OCI-LY7 (cell line): ENCODE measurements around the gene NGF.

Experiments used
- EZH2phosphoT487 ChIP-seq: fragments of 200-600 bp; sonication (generic); IDR thresholded peaks from 2 replicates; pipeline ENCODE4 v1.6.1; 2018; ENCODE audit warnings: low read depth, borderline replicate concordance, mild to moderate bottlenecking, mixed run types, antibody characterized with exemption, low read length, moderate library complexity, mixed read lengths
- TF ChIP-seq, protein P1 (sequence below): fragments of 200-600 bp; sonication (generic); conservative IDR thresholded peaks from 2 replicates; pipeline ENCODE4 v1.5.1; 2014; ENCODE audit warnings: mild to moderate bottlenecking, antibody characterized with exemption, low read length, moderate library complexity, mixed read lengths

DNA sequence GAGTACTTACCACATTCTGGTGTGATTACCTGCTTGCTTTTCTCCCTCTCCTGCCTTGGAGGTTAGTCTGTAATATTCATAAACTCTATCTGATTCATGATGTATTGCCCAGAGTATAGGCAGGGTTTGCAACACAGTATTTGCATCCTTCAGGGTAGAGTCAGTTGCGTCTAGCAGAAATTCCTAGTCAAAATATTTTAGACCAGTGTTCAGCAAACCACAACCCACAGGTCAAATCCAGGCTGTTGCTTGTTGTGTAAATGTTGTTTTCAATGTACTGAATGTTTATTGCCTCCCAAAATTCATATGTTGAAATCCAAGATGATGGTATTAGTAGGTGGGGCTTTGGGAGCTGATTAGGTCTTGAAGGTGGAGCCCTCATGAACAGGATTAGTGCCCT is 82.9 kb downstream of the NGF start:
- TF ChIP-seq, protein P1, sequence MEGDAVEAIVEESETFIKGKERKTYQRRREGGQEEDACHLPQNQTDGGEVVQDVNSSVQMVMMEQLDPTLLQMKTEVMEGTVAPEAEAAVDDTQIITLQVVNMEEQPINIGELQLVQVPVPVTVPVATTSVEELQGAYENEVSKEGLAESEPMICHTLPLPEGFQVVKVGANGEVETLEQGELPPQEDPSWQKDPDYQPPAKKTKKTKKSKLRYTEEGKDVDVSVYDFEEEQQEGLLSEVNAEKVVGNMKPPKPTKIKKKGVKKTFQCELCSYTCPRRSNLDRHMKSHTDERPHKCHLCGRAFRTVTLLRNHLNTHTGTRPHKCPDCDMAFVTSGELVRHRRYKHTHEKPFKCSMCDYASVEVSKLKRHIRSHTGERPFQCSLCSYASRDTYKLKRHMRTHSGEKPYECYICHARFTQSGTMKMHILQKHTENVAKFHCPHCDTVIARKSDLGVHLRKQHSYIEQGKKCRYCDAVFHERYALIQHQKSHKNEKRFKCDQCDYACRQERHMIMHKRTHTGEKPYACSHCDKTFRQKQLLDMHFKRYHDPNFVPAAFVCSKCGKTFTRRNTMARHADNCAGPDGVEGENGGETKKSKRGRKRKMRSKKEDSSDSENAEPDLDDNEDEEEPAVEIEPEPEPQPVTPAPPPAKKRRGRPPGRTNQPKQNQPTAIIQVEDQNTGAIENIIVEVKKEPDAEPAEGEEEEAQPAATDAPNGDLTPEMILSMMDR: no peak
- TF ChIP-seq EZH2phosphoT487: no peak
